Occipital lobe (tissue), 2 donors: ENCODE data around the gene VASP. TPM values are rescaled to one million over a fixed set of nuclear protein-coding genes. Genes with fewer than 3 reads are reported as not detected.
A peak's percentile ranks its signal among the peaks of the same experiment; 100 is the strongest.

ENCODE experiments used
- DNase-seq: peaks from one replicate; lab custom pipeline; 2025; lab: John Stamatoyannopoulos, UW
- total RNA-seq: library from RNA; depleted of rRNA; stranded (reverse); fragments of >200 nt; gene quantifications from one replicate; pipeline ENCODE4 v1.2.3, GENCODE V29; 2014

The VASP gene
- total RNA-seq, 1 donor from 2014 or later: 8.4 TPM

- DNase-seq: no peak
Measured at GRCh38 chr19:45473682-45474605, 33.3 kb upstream of the VASP start.

GRCh38 chr19:45474606-45475521, 32.4 kb upstream of the VASP start:
- no peak for DNase-seq

GRCh38 chr19:45475537-45476291, 31.6 kb upstream of the VASP start:
- no peak for DNase-seq

GRCh38 chr19:45476304-45476703, 31.0 kb upstream of the VASP start:
- DNase-seq: no peak

- DNase-seq: no peak
Measured at GRCh38 chr19:45477186-45477585, 30.1 kb upstream of the VASP start.

GRCh38 chr19:45477713-45478453, 29.4 kb upstream of the VASP start:
- no peak for DNase-seq

GRCh38 chr19:45478454-45479238, 28.6 kb upstream of the VASP start:
- DNase-seq: peak; percentile 76

GRCh38 chr19:45483033-45483432, 24.2 kb upstream of the VASP start:
- DNase-seq: no peak

GRCh38 chr19:45484273-45484945, 22.9 kb upstream of the VASP start:
- DNase-seq: no peak

- DNase-seq: peak; percentile 93
Measured at GRCh38 chr19:45485305-45486077, 21.8 kb upstream of the VASP start.

- DNase-seq: no peak
Measured at GRCh38 chr19:45488708-45489107, 18.6 kb upstream of the VASP start.

GRCh38 chr19:45489216-45489855, 17.9 kb upstream of the VASP start:
- no peak for DNase-seq

GRCh38 chr19:45492137-45492626, 15.1 kb upstream of the VASP start:
- no peak for DNase-seq

GRCh38 chr19:45492627-45493470, 14.4 kb upstream of the VASP start:
- DNase-seq: peak; percentile 25

- DNase-seq: no peak
Measured at GRCh38 chr19:45494261-45494916, 12.9 kb upstream of the VASP start.

GRCh38 chr19:45495178-45495577, 12.1 kb upstream of the VASP start:
- no peak for DNase-seq
